GM23248 (cell line): ENCODE results near the gene SRCIN1.

Experiments used
- EZH2 ChIP-seq: fragments of 200-600 bp; sonication (generic); IDR thresholded peaks from 2 replicates; pipeline ENCODE4 v1.6.1; 2018; ENCODE audit warnings: antibody characterized with exemption, mild to moderate bottlenecking; ENCODE audit not compliant: insufficient read depth, poor library complexity, severe bottlenecking
- EZH2phosphoT487 ChIP-seq: fragments of 200-600 bp; sonication (generic); IDR thresholded peaks from 2 replicates; pipeline ENCODE4 v1.6.1; 2018; ENCODE audit warnings: antibody characterized with exemption, moderate library complexity, mild to moderate bottlenecking, low read depth; ENCODE audit not compliant: insufficient read depth

DNA sequence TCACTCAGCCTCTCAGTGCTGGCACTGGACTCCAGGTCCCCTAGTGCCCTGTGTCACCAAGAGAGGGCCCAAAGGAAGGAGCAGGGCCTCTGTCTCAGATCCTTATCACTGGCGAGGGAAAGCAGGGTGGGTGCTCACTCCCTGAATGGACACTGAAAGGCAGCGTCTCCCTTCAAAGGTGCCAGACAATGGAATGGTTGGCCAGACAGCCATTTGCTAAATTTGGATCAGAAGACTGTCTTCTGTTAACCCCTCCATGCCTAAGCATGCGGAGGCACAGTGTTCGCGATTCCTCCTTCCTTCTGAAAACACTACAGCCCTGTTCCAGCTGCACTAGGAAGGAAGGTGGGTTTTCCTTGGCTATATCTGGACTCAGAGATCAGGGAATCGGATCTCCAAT is 48.4 kb downstream of the SRCIN1 start:
- no peak for TF ChIP-seq EZH2phosphoT487
- TF ChIP-seq EZH2, result no peak
